PC-3 (cell line): ENCODE data around the gene LINS1. TPM values are rescaled to one million over a fixed set of nuclear protein-coding genes. Genes with fewer than 3 reads are reported as not detected.

Source experiments
- ATAC-seq: fragments of 200-7000 bp; cut with Tn5 transposase; 2 replicates; pipeline ENCODE4 v1.9.1; 2020; ENCODE audit warnings: mild to moderate bottlenecking, moderate library complexity
- BruUV-seq: library from RNA; stranded (reverse); fragments of 400-500 nt; replicated peaks from 2 replicates; lab custom pipeline; 2021; lab: Mats Ljungman, UMichigan
- CTCF ChIA-PET: fragments of 300-600 bp; sonication (Branson Sonifier 250); formaldehyde crosslinking; loops from one replicate; lab custom pipeline; 2022; ENCODE audit warnings: antibody characterized with exemption; lab: Charles Lee
- POLR2A ChIA-PET: fragments of 300-600 bp; sonication (Branson Sonifier 250); formaldehyde crosslinking; loops from one replicate; lab custom pipeline; 2022; ENCODE audit warnings: antibody characterized with exemption; ENCODE audit not compliant: unreplicated experiment; lab: Charles Lee
- DNase-seq: peaks from one replicate; pipeline ENCODE4 v3.0.0-alpha.2; 2015
- H2AFZ ChIP-seq: fragments of 300-600 bp; sonication (generic); 2 replicates; pipeline ENCODE4 v1.6.0; 2016; ENCODE audit warnings: antibody characterized with exemption, low read length
- H3F3A ChIP-seq: fragments of 300-600 bp; sonication (generic); one replicate; pipeline ENCODE4 v1.6.0; 2017; ENCODE audit warnings: antibody characterized with exemption, low read length, control low read depth, mild to moderate bottlenecking; ENCODE audit not compliant: unreplicated experiment
- H3K27ac ChIP-seq: fragments of 300-600 bp; sonication (generic); 2 replicates; pipeline ENCODE4 v1.5.1; 2016; ENCODE audit warnings: mild to moderate bottlenecking, low read length
- H3K27me3 ChIP-seq: fragments of 300-600 bp; sonication (generic); 2 replicates; pipeline ENCODE4 v1.6.1; 2016; ENCODE audit warnings: low read length, mixed read lengths
- H3K36me3 ChIP-seq: fragments of 300-600 bp; sonication (generic); 2 replicates; pipeline ENCODE4 v1.6.1; 2016; ENCODE audit warnings: low read depth, mixed run types, low read length, mixed read lengths
- H3K4me1 ChIP-seq: fragments of 300-600 bp; sonication (generic); 2 replicates; pipeline ENCODE4 v1.5.1; 2016; ENCODE audit warnings: low read length; ENCODE audit not compliant: insufficient read depth
- H3K4me2 ChIP-seq: fragments of 300-600 bp; sonication (generic); 2 replicates; pipeline ENCODE4 v1.6.0; 2016; ENCODE audit warnings: low read length
- H3K4me3 ChIP-seq: fragments of 300-600 bp; sonication (generic); 2 replicates; pipeline ENCODE4 v1.5.1; 2016; ENCODE audit warnings: mild to moderate bottlenecking, low read length, mixed read lengths
- H3K79me2 ChIP-seq: fragments of 300-600 bp; sonication (generic); 2 replicates; pipeline ENCODE4 v1.6.1; 2017; ENCODE audit warnings: low read length, mixed read lengths
- H3K9ac ChIP-seq: fragments of 300-600 bp; sonication (generic); 2 replicates; pipeline ENCODE4 v1.6.0; 2016; ENCODE audit warnings: mild to moderate bottlenecking, low read length
- H3K9me2 ChIP-seq: fragments of 300-600 bp; sonication (generic); replicated peaks from 2 replicates; pipeline ENCODE4 v1.6.1; 2016; ENCODE audit warnings: mixed run types, low read length, mixed read lengths
- H3K9me3 ChIP-seq: fragments of 300-600 bp; sonication (generic); 2 replicates; pipeline ENCODE4 v1.6.1; 2016; ENCODE audit warnings: low read length, mixed read lengths
- H4K20me1 ChIP-seq: fragments of 300-600 bp; sonication (generic); 2 replicates; pipeline ENCODE4 v1.6.1; 2016; ENCODE audit warnings: low read length, mixed read lengths
- CTCF ChIP-seq: fragments of 300-600 bp; sonication (generic); conservative IDR thresholded peaks from 2 replicates; pipeline ENCODE4 v1.5.1; 2017; ENCODE audit warnings: antibody characterized with exemption, low read depth, mild to moderate bottlenecking, low read length
- EZH2 ChIP-seq: fragments of 300-600 bp; sonication (generic); IDR thresholded peaks from one replicate; pipeline ENCODE4 v1.6.1; 2017; ENCODE audit warnings: antibody characterized with exemption, mild to moderate bottlenecking, low read length; ENCODE audit not compliant: unreplicated experiment
- EZH2phosphoT487 ChIP-seq: fragments of 300-600 bp; sonication (generic); IDR thresholded peaks from 2 replicates; pipeline ENCODE4 v1.6.1; 2018; ENCODE audit warnings: mild to moderate bottlenecking, antibody characterized with exemption, low read length, borderline replicate concordance
- intact Hi-C: fragments of 100-400 bp; cut with micrococcal nuclease; formaldehyde crosslinking; loops from 2 replicates; pipeline ENCODE4 v1.9.0; 2023
- total RNA-seq: library from RNA; depleted of rRNA; stranded (reverse); fragments of >200 nt; gene quantifications from 2 replicates; pipeline ENCODE4 v1.2.3, GENCODE V29; 2014

LINS1 gene
- total RNA-seq, 1 experiment from 2014 or later: 8.5 TPM

- H3K27ac ChIP-seq: no peak overlapping the region
- no TSS peak for BruUV-seq
- H4K20me1 ChIP-seq: no peaks in the 10 kb centered on the region
- H3F3A ChIP-seq: no peaks in the 10 kb centered on the region
- no peak for TF ChIP-seq CTCF
- no peak for TF ChIP-seq EZH2phosphoT487
- TF ChIP-seq EZH2: no peak
- no peak overlapping the region for H2AFZ ChIP-seq
- no peaks in the 10 kb centered on the region for H3K27me3 ChIP-seq
- H3K4me2 ChIP-seq: no peak overlapping the region
- no peaks in the 10 kb centered on the region for H3K36me3 ChIP-seq
- ChIA-PET CTCF (no interaction called here), POLR2A (no interaction called here)
- intact Hi-C loops: no loop called here
- no peaks in the 10 kb centered on the region for H3K9me2 ChIP-seq
- H3K4me1 ChIP-seq: no peaks in the 10 kb centered on the region
- no peak overlapping the region for H3K9ac ChIP-seq
- ATAC-seq (no peak), DNase-seq (no peak)
- no peaks in the 10 kb centered on the region for H3K9me3 ChIP-seq
- H3K79me2 ChIP-seq: peaks cover 50% of the 10 kb centered on the region
- no peak overlapping the region for H3K4me3 ChIP-seq
Measured at GRCh38 chr15:100642950-100643338, 41.0 kb upstream of the LINS1 start.

GRCh38 chr15:100642213-100642949, 40.4 kb upstream of the LINS1 start:
- no peaks in the 10 kb centered on the region for H4K20me1 ChIP-seq
- no peaks in the 10 kb centered on the region for H3K36me3 ChIP-seq
- H2AFZ ChIP-seq: no peak overlapping the region
- H3F3A ChIP-seq: peaks cover 3% of the 10 kb centered on the region
- no peak for DNase-seq
- no peak overlapping the region for H3K4me2 ChIP-seq
- no peak for TF ChIP-seq CTCF
- no peak for TF ChIP-seq EZH2phosphoT487
- no peak for TF ChIP-seq EZH2
- intact Hi-C loops: no loop called here
- ATAC-seq: no peak
- no peaks in the 10 kb centered on the region for H3K9me2 ChIP-seq
- H3K9ac ChIP-seq: no peak overlapping the region
- H3K4me1 ChIP-seq: peaks cover 3% of the 10 kb centered on the region
- no peak overlapping the region for H3K27ac ChIP-seq
- ChIA-PET CTCF (no interaction called here), POLR2A (no interaction called here)
- H3K27me3 ChIP-seq: no peaks in the 10 kb centered on the region
- no TSS peak for BruUV-seq
- peaks cover 54% of the 10 kb centered on the region for H3K79me2 ChIP-seq
- no peaks in the 10 kb centered on the region for H3K9me3 ChIP-seq
- no peak overlapping the region for H3K4me3 ChIP-seq

- ATAC-seq (no peak), DNase-seq (no peak)
- BruUV-seq: no TSS peak
- no peak overlapping the region for H3K4me3 ChIP-seq
- H3K27ac ChIP-seq: no peak overlapping the region
- no peak overlapping the region for H3K4me2 ChIP-seq
- no peaks in the 10 kb centered on the region for H3K9me3 ChIP-seq
- peaks cover 95% of the 10 kb centered on the region for H3K79me2 ChIP-seq
- no peaks in the 10 kb centered on the region for H4K20me1 ChIP-seq
- no peak overlapping the region for H3K9ac ChIP-seq
- H2AFZ ChIP-seq: no peak overlapping the region
- H3F3A ChIP-seq: peaks cover 3% of the 10 kb centered on the region
- TF ChIP-seq EZH2 (no peak), EZH2phosphoT487 (no peak), CTCF (no peak)
- H3K36me3 ChIP-seq: 0 out of 2 replicates have a peak, but pooled peaks cover 2% of the 10 kb centered on the region
- H3K27me3 ChIP-seq: no peaks in the 10 kb centered on the region
- peaks cover 13% of the 10 kb centered on the region for H3K4me1 ChIP-seq
- ChIA-PET POLR2A (no interaction called here), CTCF (no interaction called here)
- intact Hi-C loops: no loop called here
- no peaks in the 10 kb centered on the region for H3K9me2 ChIP-seq
Measured at GRCh38 chr15:100638177-100638730, 36.3 kb upstream of the LINS1 start.
